Heart left ventricle (tissue), 13 donors: Measurements from ENCODE around the gene VGLL3.

Experiments
- CTCF ChIP-seq, 12 donors: fragments of 200-600 bp; sonication (generic) in 4 of 12; IDR thresholded peaks; one replicate each; pipeline versions ENCODE4 v1.5.0 to v1.8.0; 2018 to 2022; ENCODE audit warnings: antibody characterized with exemption in 12 of 12, mild to moderate bottlenecking in 5 of 12
- POLR2A ChIP-seq, 2 donors: fragments of 450-650 bp; IDR thresholded peaks; one replicate each; pipeline ENCODE4 v1.6.1; 2017; ENCODE audit warnings: antibody characterized with exemption in 2 of 2, mild to moderate bottlenecking in 2 of 2, moderate library complexity in 2 of 2
- donor health status: ischemic (EF 13 %, LVEDD 7.1; RV severe dilation, severe dysfunction).
- donor health status: DM: no; HTN: yes; CAD: no.
- donor health status: DM: no; HTN: no; CAD: no.
- donor health status: ischemic (EF 25% LVEDD 6.9; RV normal size, moderate dysfunction).
- donor health status: ischemic (EF 25% LVEDD 5.7; RV mildly dilated, moderate dysfunction).
- donor health status: ischemic (EF 35%, LVEDD 5.7; RV mildly dilated, moderate dysfunction).
- donor health status: nonischemic (EF 11% LVEDD 7.7; RV severe dilation, severe dysfunction).
- donor health status: DM: yes; HTN: yes; CAD: no.
- donor health status: PGD.
- donor health status: ischemic (EF 29% LVEDD 5.4; RV normal size, mild dysfunction).
- donor health status: nonischemic (EF 23%, LVEDD 6.1; RV moderate dilation, normal function).

GRCh38 chr3:86996261-86996955 lies 5.5 kb upstream of the VGLL3 start:
- TF ChIP-seq POLR2A (IDR thresholded peaks at IDR 0.05) = no peak
- no peak for TF ChIP-seq CTCF (IDR thresholded peaks at IDR 0.05)
